Left hindlimb (tissue), 1 donor: ENCODE results near the gene SPACA6.
A peak's percentile ranks its signal among the peaks of the same experiment; 100 is the strongest.

ENCODE experiments used
- DNase-seq: peaks from one replicate; pipeline ENCODE4 v3.0.0-alpha.2; 2018

Gene SPACA6

GRCh38 chr19:51689751-51690453, 3.2 kb upstream of the SPACA6 start:
- peak; percentile 84 for DNase-seq

DNA sequence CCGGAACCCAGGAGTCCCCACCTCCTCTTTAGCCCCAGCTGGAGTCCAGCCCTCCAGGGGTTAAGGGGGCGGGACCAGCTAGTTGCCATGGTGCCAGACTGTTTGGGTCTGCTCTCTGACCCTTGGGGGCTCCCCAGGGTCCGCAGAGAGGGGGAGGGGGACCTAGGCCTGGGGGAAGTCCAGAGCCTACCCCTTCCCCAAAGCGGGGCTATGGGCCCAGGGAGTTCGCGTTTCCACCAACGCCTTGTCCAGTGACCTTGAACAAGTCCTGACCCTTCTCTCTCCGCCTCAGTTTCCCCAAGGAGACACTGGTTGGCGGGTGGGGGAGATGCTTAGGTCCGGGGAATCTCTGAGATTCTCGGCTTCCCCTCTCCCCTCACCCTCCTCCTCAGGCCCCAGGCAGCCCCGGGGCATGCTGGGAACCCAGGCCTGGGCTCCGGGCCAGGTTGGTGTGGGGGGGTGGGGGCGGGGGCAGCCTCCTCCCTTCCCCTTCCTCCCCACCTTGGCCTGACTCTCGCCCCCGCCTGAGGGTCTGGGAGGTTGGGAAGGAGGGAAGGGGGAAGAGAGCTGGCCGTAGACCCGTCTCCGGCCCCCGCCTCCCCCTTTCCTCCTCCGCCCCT, 2.6 kb upstream of the SPACA6 start:
- peak; percentile 96 for DNase-seq

- DNase-seq = no peak
Observed at GRCh38 chr19:51691074-51691583, 2.0 kb upstream of the SPACA6 start.

GRCh38 chr19:51691584-51692428, 1.3 kb upstream of the SPACA6 start:
- DNase-seq = peak; percentile 52

- no peak for DNase-seq
Observed at GRCh38 chr19:51692468-51692867, 662 bp upstream of the SPACA6 start.

DNA sequence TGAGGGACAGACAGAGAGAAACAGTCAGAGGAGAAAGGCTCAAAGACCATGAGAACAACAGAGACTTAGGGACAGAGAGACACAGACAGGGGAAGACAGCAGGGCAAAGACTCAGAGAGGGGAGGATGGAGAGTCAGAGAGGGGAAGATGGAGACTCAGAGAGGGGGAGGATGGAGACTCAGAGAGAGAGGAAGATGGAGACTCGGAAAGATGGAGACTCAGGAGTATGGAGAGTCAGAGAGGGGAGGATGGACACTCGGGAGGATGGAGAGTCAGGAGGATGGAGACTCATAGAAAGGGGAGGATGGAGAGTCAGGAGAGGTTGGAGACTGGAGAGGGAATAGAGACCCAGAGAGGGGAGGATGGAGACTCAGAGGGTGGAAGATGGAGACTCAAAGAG, 689 bp downstream of the SPACA6 start:
- no peak for DNase-seq

GRCh38 chr19:51694318-51695085, 1.4 kb downstream of the SPACA6 start:
- no peak for DNase-seq

DNA sequence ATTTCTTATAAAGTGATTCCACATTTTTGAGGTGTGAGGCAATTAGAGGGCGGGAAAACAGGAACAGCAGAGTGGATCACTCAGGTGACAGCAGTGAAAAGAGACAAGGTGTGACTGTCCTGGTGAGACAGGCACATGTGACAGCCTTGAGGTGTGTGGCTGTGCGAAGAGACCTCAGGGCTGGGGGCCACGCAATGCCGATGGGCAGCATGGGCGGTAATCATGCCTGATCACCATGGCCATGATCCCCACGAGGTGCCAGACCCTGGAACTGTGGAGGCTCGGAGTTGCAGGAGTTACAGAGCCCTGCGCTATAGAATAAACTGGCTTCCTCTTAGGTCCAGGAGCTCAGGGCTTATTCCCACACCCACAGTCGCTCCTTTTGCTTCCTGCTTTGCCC, 2.0 kb downstream of the SPACA6 start:
- DNase-seq = no peak

GRCh38 chr19:51695702-51696315, 2.7 kb downstream of the SPACA6 start:
- no peak for DNase-seq

DNA sequence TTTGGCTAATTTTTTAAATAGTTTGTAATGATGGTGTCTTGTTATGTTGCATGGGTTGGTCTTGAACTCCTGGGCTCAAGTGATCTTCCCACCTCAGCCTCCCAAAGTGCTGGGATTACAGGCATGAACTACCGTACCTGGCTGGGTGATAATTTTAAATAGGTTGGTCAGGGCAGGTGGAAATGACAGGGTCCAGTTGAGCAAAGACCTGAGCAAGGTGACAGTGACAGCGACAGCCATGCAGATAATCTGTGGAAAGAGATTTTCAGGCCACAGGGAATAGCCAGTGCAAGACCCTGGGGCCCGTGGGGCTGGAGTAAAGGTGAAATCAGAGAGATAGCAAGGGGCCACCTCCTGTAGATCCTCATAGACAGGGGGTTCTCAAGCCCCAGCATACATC, 3.5 kb downstream of the SPACA6 start:
- no peak for DNase-seq

GRCh38 chr19:51697169-51697776, 4.1 kb downstream of the SPACA6 start:
- no peak for DNase-seq

GRCh38 chr19:51698296-51698695, 5.2 kb downstream of the SPACA6 start:
- DNase-seq = no peak

- DNase-seq = no peak
Observed at GRCh38 chr19:51699170-51699569, 6.0 kb downstream of the SPACA6 start.

DNA sequence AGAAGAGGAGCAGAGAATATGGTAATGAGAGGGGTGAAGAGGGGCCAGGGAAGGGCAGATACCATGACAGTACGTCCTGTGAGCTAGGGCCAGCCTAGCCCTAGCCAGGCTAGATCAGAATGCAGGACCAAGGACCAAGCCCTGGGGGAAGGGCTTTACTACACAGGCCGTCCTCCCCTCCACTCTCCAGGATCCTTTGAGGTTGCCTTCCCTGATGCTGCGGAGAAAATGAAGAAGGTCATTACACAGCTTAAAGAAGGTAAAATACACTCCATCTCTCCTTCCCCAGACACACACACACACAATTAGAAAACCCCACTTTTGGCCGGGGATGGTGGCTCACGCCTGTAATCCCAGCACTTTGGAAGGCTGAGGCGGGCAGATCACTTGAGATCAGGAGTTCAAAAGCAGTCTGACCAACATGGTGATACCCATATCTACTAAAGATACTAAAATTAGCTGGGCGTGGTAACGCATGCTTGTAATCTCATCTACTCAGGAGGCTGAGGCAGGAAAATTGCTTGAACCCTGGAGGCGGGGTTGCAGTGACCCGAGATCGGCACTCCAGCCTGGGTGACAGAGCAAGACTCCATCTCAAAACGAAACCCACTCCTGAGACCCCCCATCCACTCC, 8.5 kb downstream of the SPACA6 start:
- DNase-seq = no peak

- DNase-seq = peak; percentile 83
Observed at GRCh38 chr19:51702103-51702824, 9.1 kb downstream of the SPACA6 start.

GRCh38 chr19:51702825-51703574, 9.9 kb downstream of the SPACA6 start:
- peak; percentile 71 for DNase-seq

GRCh38 chr19:51703575-51704515, 10.7 kb downstream of the SPACA6 start:
- peak; percentile 97 for DNase-seq

- DNase-seq = peak; percentile 60
Observed at GRCh38 chr19:51704626-51705025, 11.5 kb downstream of the SPACA6 start.

DNA sequence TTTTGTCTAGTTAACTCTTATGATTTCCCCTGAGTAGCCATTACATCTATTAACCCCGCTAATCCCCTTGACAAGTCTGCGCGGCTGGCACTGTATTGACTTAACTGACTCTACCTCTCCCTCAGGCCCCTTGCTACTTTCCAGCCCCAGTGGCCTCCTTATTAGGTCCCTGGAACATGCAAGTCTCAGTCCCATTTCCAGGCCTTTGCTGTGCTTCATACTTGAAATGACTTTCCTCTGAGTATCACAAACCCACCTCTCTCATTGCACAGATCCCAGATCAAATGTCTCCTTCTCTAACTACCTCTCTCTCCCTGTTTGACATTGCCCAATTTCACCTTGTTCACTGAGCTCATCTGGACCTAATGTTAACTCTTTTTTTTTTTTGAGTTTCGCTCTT, 13.2 kb downstream of the SPACA6 start:
- DNase-seq = peak; percentile 12
